GM10266 (cell line): ENCODE data around the gene EMC10.

ENCODE experiments used
- DNase-seq: peaks from one replicate; pipeline ENCODE4 v3.0.0; 2012; ENCODE audit errors: extremely low spot score
- CTCF ChIP-seq: IDR thresholded peaks from 2 replicates; pipeline ENCODE4 v1.5.1; 2012; ENCODE audit warnings: mild to moderate bottlenecking, low read depth; ENCODE audit not compliant: control insufficient read depth, insufficient read depth; ENCODE audit errors: missing control alignments

The EMC10 gene

GRCh38 chr19:50444059-50444458, 32.2 kb upstream of the EMC10 start:
- DNase-seq, result no peak
- no peak for TF ChIP-seq CTCF

- no peak for DNase-seq
- TF ChIP-seq CTCF, result no peak
These were observed 29.3 kb upstream of the EMC10 start for GRCh38 chr19:50447053-50447452.

GRCh38 chr19:50447750-50448149, 28.6 kb upstream of the EMC10 start:
- no peak for DNase-seq
- no peak for TF ChIP-seq CTCF

DNA sequence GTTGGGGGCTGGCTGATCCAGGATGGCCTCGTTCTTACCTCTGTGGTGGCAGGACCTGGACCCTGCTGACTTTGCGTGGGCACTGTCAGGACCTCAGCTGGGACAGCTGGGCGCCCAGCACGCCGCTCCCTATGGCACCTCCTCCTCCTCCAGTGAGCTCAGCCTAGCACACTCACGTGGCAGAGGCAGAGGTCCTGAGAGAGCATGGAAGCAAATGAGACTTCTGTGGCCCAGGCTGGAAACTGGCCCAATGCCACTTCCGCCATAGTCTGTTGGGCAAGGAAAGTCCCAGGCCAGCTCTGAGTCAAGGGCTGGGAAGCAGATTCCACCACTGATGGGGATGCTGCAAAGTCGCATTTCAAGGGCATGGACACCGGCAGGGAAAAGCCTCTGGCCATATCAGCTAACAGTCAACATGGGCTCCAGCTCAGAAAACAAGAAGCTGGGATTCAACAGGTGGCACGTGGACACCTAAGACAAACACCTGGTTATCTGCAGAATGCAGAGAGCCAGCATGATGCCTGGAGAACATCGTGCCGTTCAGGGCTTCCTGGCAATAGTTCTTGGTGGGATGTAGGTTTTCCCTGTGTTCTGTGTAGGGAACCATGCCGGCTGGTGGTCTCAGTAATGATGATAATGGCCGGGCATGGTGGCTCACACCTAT, 26.9 kb upstream of the EMC10 start:
- no peak for DNase-seq
- TF ChIP-seq CTCF, result no peak

GRCh38 chr19:50450369-50451222, 25.7 kb upstream of the EMC10 start:
- no peak for DNase-seq
- TF ChIP-seq CTCF, result no peak

- TF ChIP-seq CTCF, result no peak
- DNase-seq, result no peak
These were observed 25.1 kb upstream of the EMC10 start for GRCh38 chr19:50451223-50451534.

- TF ChIP-seq CTCF, result no peak
- no peak for DNase-seq
These were observed 23.1 kb upstream of the EMC10 start for GRCh38 chr19:50453243-50453642.
